ENCODE data around the gene RIN3. TPM values are rescaled to one million over a fixed set of nuclear protein-coding genes. Genes with fewer than 3 reads are reported as not detected.

RIN3 gene
- total and polyA plus RNA-seq, 7 experiments from 2014 or later, result 27.2 to 182 (median 114) TPM

DNA sequence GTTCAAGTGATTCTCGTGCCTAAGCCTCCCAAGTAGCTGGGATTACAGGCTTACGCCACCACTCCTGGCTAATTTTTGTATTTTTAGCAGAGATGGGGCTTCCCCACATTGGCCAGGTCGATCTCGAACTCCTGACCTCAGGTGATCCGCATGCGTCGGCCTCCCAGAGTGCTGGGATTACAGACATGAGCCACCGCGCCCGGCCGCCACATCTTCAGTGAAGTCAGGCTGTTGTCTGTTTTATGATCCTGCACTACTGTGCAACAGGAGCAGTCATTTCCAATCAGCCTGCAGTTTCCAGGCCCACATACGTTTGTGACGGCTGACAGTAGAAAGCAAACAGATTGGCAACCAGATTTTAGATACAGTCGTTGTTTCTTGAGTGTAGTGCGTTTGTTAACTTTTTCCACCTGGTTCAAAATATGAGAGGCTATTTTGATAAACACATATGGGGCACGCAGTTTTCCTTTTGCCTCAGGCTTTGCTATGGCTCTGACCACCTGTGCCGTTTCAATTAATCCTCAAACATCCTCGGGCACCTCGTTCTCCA lies 160.1 kb downstream of the RIN3 start:
- H3K9me3 Mint-ChIP-seq, result peaks cover 0 to 5% (median 0%) of the 10 kb centered on the region in 11 donors
- H3K27ac Mint-ChIP-seq, result peak overlapping the region in 8 of 9 donors; percentile 19 to 86 (median 58)

DNA sequence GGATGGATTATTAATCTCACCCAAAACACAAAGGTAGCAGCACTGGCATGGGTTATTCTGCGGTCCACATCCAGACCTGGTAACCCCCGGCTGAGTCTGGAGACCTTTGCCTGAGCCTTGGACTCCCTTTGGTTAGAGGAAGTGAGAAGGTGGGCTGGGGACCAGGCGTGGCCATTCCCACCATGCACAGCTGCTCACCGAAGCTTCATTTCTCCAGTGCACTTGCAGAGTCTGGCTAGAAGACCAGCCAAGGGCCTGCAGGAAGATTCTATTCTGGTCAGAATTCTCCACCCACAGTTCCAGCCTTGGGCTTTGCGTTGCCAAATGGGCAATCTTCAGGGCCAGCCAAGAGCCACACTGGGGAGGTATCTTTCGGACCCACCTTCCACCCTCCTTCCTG lies 161.8 kb downstream of the RIN3 start:
- Mint-ChIP-seq H3K27me3 (no peaks in the 10 kb centered on the region), H3K4me3 (peak overlapping the region in 5 of 10 donors; percentile 9 to 53 (median 26)), H3K4me1 (peaks cover 36 to 71% (median 56%) of the 10 kb centered on the region in 7 donors), H3K27ac (peak overlapping the region in 7 of 9 donors; percentile 44 to 96 (median 84)), H3K9me3 (peaks cover 0 to 5% (median 0%) of the 10 kb centered on the region in 11 donors), H3K36me3 (peaks cover 0 to 75% (median 43%) of the 10 kb centered on the region in 5 donors)
- CTCF ChIA-PET, result interaction anchor here (0.6 to 1.9 kb wide), 4 partner anchors 62 to 1500 kb away, joined by 3 to 11 read pairs (median 4); no protein-coding TSS in a partner anchor
- DNase-seq, result no peak
- Histone ChIP-seq H3K27ac (ENCODE audit: low read depth, low read length) (peak overlapping the region; percentile 52), H3K4me3 (ENCODE audit: low read length) (no peak overlapping the region), H3K36me3 (ENCODE audit: control insufficient read depth in 2 of 3, insufficient read depth in 3 of 3, low read length in 3 of 3) (peaks cover 0 to 90% (median 24%) of the 10 kb centered on the region in 3 experiments), H3K4me1 (ENCODE audit: control insufficient read depth in 2 of 2, insufficient read depth in 2 of 2, low read length in 2 of 2) (peaks cover 13 to 26% of the 10 kb centered on the region in 2 donors), H3K9me3 (ENCODE audit: control insufficient read depth in 2 of 3, low read length in 3 of 3) (no peaks in the 10 kb centered on the region), H3K27me3 (ENCODE audit: control insufficient read depth in 2 of 2, insufficient read depth in 2 of 2, low read length in 2 of 2) (no peaks in the 10 kb centered on the region)
- no peak for ATAC-seq
- POLR2A ChIA-PET, result interaction anchor here (0.8 to 1.6 kb wide), 4 partner anchors 21 to 63 kb away, joined by 3 to 5 read pairs (median 4); no protein-coding TSS in a partner anchor
- intact Hi-C loops (cut with micrococcal nuclease), result no loop called here

More for the DNA sequence above, 160.1 kb downstream of the RIN3 start:
- Mint-ChIP-seq H3K4me3 (peak overlapping the region in 1 of 10 donors; percentile 23), H3K27me3 (no peaks in the 10 kb centered on the region), H3K4me1 (peaks cover 51 to 87% (median 74%) of the 10 kb centered on the region in 7 donors), H3K36me3 (peaks cover 0 to 63% (median 45%) of the 10 kb centered on the region in 5 donors)
- ChIA-PET CTCF (interaction anchor here (0.7 to 1.9 kb wide), 2 partner anchors 59 to 60 kb away, joined by 3 to 11 read pairs; no protein-coding TSS in a partner anchor), POLR2A (interaction anchor here (1.5 to 2.8 kb wide), 2 partner anchors 17 to 59 kb away, joined by 5 to 10 read pairs; no protein-coding TSS in a partner anchor)
- intact Hi-C loops (cut with micrococcal nuclease), result no loop called here
- H3K36me3 ChIP-seq (ENCODE audit: control insufficient read depth in 2 of 3, insufficient read depth in 3 of 3, low read length in 3 of 3), result peaks cover 0 to 89% (median 16%) of the 10 kb centered on the region in 3 experiments
- H3K4me3 ChIP-seq (ENCODE audit: low read length), result no peak overlapping the region
- H3K27ac ChIP-seq (ENCODE audit: low read depth, low read length), result peak overlapping the region; percentile 3
- H3K27me3 ChIP-seq (ENCODE audit: control insufficient read depth in 2 of 2, insufficient read depth in 2 of 2, low read length in 2 of 2), result no peaks in the 10 kb centered on the region
- no peak for ATAC-seq
- no peak for DNase-seq
- H3K4me1 ChIP-seq (ENCODE audit: control insufficient read depth in 2 of 2, insufficient read depth in 2 of 2, low read length in 2 of 2), result peaks cover 13 to 34% of the 10 kb centered on the region in 2 donors
- H3K9me3 ChIP-seq (ENCODE audit: control insufficient read depth in 2 of 3, low read length in 3 of 3), result no peaks in the 10 kb centered on the region

DNA sequence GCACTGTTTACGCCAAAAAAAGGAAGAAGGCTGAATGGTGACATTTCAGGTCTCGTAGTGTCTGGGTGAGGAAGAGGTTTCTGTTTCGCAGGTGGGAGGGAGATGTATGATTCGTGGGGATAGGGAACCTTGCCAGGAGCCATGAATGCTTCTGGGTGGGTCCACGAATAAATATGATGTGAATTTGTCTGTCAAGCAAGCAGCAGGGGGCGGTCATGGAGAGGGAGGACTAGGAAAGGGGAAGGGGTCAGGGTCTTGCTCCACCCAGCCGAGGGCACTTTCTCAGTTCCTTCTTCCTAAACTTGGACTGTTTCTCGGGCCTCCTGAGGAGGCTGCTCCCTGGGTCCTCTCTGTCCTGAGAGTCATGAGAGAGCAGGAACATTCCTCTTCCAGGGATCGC lies 162.4 kb downstream of the RIN3 start:
- peak overlapping the region in 5 of 10 donors; percentile 9 to 53 (median 26) for H3K4me3 Mint-ChIP-seq
- CTCF ChIA-PET, result interaction anchor here (2.0 kb wide), 1 partner anchor 62 kb away, joined by 8 read pairs; no protein-coding TSS in a partner anchor
- ATAC-seq (peak; percentile 39), DNase-seq (no peak)
- peak overlapping the region; percentile 52 for H3K27ac ChIP-seq (ENCODE audit: low read depth, low read length)
- H3K4me1 ChIP-seq (ENCODE audit: control insufficient read depth in 2 of 2, insufficient read depth in 2 of 2, low read length in 2 of 2), result peaks cover 19 to 29% of the 10 kb centered on the region in 2 donors
- no peaks in the 10 kb centered on the region for H3K27me3 ChIP-seq (ENCODE audit: control insufficient read depth in 2 of 2, insufficient read depth in 2 of 2, low read length in 2 of 2)
- H3K4me3 ChIP-seq (ENCODE audit: low read length), result no peak overlapping the region
- peaks cover 0 to 90% (median 24%) of the 10 kb centered on the region in 3 experiments for H3K36me3 ChIP-seq (ENCODE audit: control insufficient read depth in 2 of 3, insufficient read depth in 3 of 3, low read length in 3 of 3)
- peaks cover 36 to 67% (median 53%) of the 10 kb centered on the region in 7 donors for H3K4me1 Mint-ChIP-seq
- intact Hi-C loops (cut with micrococcal nuclease), result no loop called here
- POLR2A ChIA-PET, result interaction anchor here (1.7 kb wide), 1 partner anchor 24 kb away, joined by 10 read pairs; no protein-coding TSS in a partner anchor
- peaks cover 0 to 75% (median 46%) of the 10 kb centered on the region in 5 donors for H3K36me3 Mint-ChIP-seq
- H3K27me3 Mint-ChIP-seq, result no peaks in the 10 kb centered on the region
- H3K27ac Mint-ChIP-seq, result peak overlapping the region in 8 of 9 donors; percentile 44 to 96 (median 84)
- H3K9me3 ChIP-seq (ENCODE audit: control insufficient read depth in 2 of 3, low read length in 3 of 3), result no peaks in the 10 kb centered on the region
- H3K9me3 Mint-ChIP-seq, result peaks cover 0 to 5% (median 0%) of the 10 kb centered on the region in 11 donors

DNA sequence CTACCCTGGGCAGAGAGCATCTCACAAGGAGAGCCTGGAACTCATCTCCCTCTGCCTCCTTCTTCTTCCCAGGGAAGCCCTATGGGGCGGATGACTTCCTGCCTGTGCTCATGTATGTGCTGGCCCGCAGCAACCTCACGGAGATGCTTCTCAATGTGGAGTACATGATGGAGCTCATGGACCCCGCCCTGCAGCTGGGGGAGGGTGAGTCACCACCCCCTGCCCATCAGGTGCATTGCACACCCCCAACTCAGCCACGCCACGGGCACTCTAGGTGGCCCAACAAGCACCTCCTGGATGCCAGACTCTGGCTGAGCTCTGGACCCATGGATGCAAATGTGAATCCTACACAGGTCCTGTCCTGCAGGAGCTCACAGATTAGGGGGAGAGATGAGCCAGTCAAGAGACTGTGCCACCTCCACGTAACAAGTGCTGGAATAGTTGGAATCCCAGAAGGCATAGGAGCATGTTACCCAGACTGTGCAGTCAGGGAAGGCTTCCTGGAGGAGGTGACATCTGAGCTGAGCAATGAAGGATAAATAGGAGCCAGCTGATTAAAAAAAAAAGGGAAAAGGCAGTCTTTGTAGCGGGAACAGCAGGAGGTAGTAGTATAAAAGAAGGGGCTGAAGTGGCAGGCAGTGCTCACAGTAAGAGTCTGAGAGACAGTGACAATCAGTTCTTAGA lies 163.0 kb downstream of the RIN3 start:
- CTCF ChIA-PET, result interaction anchor here (0.6 to 2.0 kb wide), 2 partner anchors 22 to 63 kb away, joined by 3 to 8 read pairs; no protein-coding TSS in a partner anchor
- peaks cover 19 to 35% of the 10 kb centered on the region in 2 donors for H3K4me1 ChIP-seq (ENCODE audit: control insufficient read depth in 2 of 2, insufficient read depth in 2 of 2, low read length in 2 of 2)
- peaks cover 0 to 76% (median 49%) of the 10 kb centered on the region in 5 donors for H3K36me3 Mint-ChIP-seq

DNA sequence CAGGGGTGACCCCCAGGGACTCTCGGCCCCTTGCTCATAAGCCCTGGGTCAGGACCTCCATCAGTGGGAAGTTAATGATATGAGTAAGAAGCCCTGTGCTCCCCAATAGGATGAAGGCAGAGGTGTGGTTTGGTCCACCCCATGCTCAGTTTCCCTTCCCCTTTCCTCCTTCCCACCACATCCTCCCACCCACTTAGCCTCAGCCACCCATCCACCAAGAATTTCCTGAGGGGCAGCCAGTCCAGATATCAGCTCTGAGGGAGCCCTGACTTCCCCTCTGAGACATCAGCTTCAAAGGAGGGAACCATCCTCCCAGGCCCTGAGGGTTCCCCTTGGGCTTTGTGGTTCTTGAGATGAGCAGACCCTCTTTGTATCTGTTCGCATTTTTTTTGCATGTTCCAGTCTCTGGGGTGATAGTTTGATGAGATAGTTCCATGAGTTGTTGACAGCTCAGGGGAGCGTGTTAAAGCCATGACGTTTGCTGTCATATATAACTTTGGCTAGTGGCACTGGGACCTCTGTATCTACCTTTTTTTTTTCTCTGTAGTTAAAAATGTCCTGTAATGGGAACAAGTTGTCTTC lies 163.6 kb downstream of the RIN3 start:
- Histone ChIP-seq H3K27me3 (ENCODE audit: control insufficient read depth in 2 of 2, insufficient read depth in 2 of 2, low read length in 2 of 2) (no peaks in the 10 kb centered on the region), H3K4me3 (ENCODE audit: low read length) (no peak overlapping the region), H3K36me3 (ENCODE audit: control insufficient read depth in 2 of 3, insufficient read depth in 3 of 3, low read length in 3 of 3) (peaks cover 0 to 90% (median 33%) of the 10 kb centered on the region in 3 experiments), H3K27ac (ENCODE audit: low read depth, low read length) (peak overlapping the region; percentile 45), H3K9me3 (ENCODE audit: control insufficient read depth in 2 of 3, low read length in 3 of 3) (no peaks in the 10 kb centered on the region), H3K4me1 (ENCODE audit: control insufficient read depth in 2 of 2, insufficient read depth in 2 of 2, low read length in 2 of 2) (peaks cover 19 to 35% of the 10 kb centered on the region in 2 donors)
- ATAC-seq (peak; percentile 34), DNase-seq (peak in 1 of 9 donors; percentile 70)
- ChIA-PET POLR2A (interaction anchor here (0.9 to 1.7 kb wide), 4 partner anchors 8 to 142 kb away, joined by 3 to 10 read pairs (median 4); no protein-coding TSS in a partner anchor), CTCF (interaction anchor here (1.4 to 2.0 kb wide), 2 partner anchors 64 to 66 kb away, joined by 4 to 8 read pairs; no protein-coding TSS in a partner anchor)
- Mint-ChIP-seq H3K27ac (peak overlapping the region; percentile 8 to 94 (median 67)), H3K27me3 (no peaks in the 10 kb centered on the region), H3K4me1 (peaks cover 30 to 65% (median 55%) of the 10 kb centered on the region in 7 donors), H3K9me3 (peaks cover 0 to 5% (median 0%) of the 10 kb centered on the region in 11 donors), H3K36me3 (peaks cover 0 to 74% (median 49%) of the 10 kb centered on the region in 5 donors), H3K4me3 (peak overlapping the region in 1 of 10 donors; percentile 8)
- intact Hi-C loops (cut with micrococcal nuclease), result no loop called here

More for the DNA sequence above, 163.0 kb downstream of the RIN3 start:
- Histone ChIP-seq H3K27me3 (ENCODE audit: control insufficient read depth in 2 of 2, insufficient read depth in 2 of 2, low read length in 2 of 2) (no peaks in the 10 kb centered on the region), H3K9me3 (ENCODE audit: control insufficient read depth in 2 of 3, low read length in 3 of 3) (no peaks in the 10 kb centered on the region), H3K4me3 (ENCODE audit: low read length) (no peak overlapping the region), H3K36me3 (ENCODE audit: control insufficient read depth in 2 of 3, insufficient read depth in 3 of 3, low read length in 3 of 3) (peaks cover 0 to 90% (median 29%) of the 10 kb centered on the region in 3 experiments), H3K27ac (ENCODE audit: low read depth, low read length) (peak overlapping the region; percentile 52)
- no peaks in the 10 kb centered on the region for H3K27me3 Mint-ChIP-seq
- peaks cover 0 to 5% (median 0%) of the 10 kb centered on the region in 11 donors for H3K9me3 Mint-ChIP-seq
- POLR2A ChIA-PET, result interaction anchor here (0.9 to 1.7 kb wide), 4 partner anchors 8 to 141 kb away, joined by 3 to 10 read pairs (median 4); no protein-coding TSS in a partner anchor
- intact Hi-C loops (cut with micrococcal nuclease), result no loop called here
- no peak for ATAC-seq
- no peak for DNase-seq
- peak overlapping the region in 3 of 10 donors; percentile 10 to 32 (median 32) for H3K4me3 Mint-ChIP-seq
- H3K4me1 Mint-ChIP-seq, result peaks cover 36 to 68% (median 54%) of the 10 kb centered on the region in 7 donors
- H3K27ac Mint-ChIP-seq, result peak overlapping the region; percentile 8 to 96 (median 82)

Data from naive thymus-derived CD4-positive, alpha-beta T cell (primary cell).